Stimulated activated CD8-positive, alpha-beta memory T cell treated with anti-CD3 and anti-CD28 coated beads, Interleukin-12 subunit alpha, Interleukin-12 subunit beta, amount 100 ng/mL, for 1 hour (primary cell): ENCODE measurements around the gene HAP1.
"Not testable (repeated sequence)": the region's sequence is repeated elsewhere in the genome, so short reads cannot be mapped to it uniquely, and the experiment has no call there.

ENCODE experiments used
- DNase-seq: peaks from one replicate; pipeline ENCODE4 v3.0.0-alpha.2; 2020; ENCODE audit warnings: low read depth

HAP1 gene, protein sequence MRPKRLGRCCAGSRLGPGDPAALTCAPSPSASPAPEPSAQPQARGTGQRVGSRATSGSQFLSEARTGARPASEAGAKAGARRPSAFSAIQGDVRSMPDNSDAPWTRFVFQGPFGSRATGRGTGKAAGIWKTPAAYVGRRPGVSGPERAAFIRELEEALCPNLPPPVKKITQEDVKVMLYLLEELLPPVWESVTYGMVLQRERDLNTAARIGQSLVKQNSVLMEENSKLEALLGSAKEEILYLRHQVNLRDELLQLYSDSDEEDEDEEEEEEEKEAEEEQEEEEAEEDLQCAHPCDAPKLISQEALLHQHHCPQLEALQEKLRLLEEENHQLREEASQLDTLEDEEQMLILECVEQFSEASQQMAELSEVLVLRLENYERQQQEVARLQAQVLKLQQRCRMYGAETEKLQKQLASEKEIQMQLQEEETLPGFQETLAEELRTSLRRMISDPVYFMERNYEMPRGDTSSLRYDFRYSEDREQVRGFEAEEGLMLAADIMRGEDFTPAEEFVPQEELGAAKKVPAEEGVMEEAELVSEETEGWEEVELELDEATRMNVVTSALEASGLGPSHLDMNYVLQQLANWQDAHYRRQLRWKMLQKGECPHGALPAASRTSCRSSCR

DNA sequence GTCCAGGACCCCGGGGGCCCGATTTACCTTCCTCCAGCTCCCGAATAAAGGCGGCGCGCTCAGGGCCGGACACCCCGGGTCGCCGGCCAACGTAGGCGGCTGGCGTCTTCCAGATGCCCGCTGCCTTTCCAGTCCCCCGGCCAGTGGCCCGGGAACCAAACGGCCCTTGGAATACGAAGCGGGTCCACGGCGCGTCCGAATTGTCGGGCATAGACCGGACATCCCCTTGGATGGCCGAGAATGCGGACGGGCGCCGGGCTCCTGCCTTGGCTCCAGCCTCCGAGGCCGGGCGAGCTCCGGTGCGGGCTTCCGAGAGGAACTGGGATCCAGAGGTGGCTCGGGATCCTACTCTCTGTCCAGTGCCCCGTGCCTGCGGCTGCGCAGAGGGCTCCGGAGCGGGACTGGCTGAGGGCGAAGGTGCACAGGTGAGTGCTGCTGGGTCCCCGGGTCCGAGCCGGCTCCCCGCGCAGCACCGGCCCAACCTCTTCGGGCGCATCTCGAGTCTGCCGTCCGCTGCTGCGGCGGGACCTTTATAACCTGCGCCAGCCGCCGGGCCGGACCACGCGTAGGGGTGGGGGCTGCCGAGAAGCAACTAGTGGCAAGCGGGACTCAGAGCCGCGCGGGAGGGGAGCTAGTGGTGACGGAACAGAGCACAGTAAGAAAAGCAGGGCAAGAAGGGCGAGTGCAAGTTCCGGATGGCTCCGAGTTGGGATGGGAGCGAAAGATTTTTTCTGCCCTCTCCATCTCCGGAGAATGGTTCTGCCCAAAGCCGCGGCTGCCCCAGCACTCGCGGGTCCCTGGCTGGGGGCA, at the start of gene HAP1:
Gene HAP1 (minus strand): TSS at position 505 of the 810 bp plus-strand sequence. CDS start 9 bp downstream, at position 496.
- DNase-seq: no peak

DNA sequence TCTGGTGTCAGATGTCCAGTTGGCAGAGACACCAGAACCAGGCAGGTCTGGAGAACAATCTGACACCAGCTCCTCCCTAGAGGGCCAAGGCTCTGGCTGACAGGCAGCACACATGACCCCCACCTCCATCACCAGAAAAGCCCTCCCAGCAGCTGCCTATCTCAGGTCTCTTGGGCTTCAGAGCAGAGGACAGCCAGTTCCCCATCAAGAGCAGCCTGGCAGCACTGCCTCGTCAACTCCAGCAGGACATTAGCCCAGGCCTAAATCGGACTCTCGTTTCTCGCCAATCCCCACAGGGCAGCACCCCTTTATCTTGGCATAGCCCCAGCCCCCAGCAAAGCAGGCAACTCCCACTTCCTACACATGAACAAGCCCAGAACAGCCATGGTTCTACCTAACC, 47.7 kb upstream of the HAP1 start:
- no peak for DNase-seq

DNA sequence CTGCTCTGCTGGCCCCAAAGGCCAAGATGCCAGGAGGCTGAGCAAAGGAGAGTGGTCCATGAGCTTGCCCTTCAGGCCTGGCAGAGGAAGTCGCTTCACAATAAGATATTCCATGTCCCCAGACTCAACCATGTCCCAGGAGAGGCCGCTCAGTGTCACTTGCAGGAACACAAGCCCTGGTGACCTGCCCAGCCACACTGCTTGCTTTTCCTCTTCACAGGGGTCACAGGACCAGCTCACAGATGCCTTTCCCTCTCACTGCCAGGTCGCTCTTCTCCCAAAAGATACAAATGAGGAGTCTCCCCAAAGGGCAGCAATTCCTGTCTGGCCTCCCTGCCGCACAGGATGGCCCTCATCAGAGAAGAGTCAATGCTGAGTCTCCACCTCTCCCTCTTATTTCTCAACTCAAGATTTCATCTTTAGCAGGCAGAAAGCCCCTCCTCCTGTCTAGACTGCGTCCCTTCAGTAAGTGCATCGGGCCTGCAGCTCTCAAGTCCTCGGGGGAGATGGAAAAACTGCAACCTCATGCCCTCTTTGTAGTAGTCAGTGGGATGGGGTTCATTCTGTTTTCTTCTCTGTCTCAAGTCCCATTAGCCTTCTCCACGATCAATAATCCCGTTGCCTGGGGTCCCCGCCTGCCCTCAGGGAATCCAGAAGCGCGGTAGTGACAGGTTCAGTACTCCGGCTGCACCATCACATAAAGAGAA, 47.1 kb upstream of the HAP1 start:
- DNase-seq: no peak

DNA sequence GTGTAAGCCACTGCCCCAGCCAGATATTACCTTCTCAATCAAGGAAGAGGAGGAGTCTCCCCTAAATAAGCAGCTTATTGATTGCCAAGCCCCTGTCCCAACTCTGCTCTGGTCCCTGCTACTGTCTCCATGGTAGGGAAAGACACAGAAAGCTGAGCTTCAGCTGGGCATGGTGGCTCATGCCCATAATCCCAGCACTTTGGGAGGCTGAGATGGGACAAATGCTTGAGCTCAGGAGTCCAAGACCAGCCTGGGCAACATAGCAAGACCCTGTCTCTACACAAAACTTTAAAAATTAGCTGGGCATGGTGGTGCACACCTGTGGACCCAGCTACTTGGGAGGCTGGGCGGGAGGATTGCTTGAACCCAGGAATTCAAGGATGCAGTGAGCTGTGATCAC, 45.5 kb upstream of the HAP1 start:
- no peak for DNase-seq

DNA sequence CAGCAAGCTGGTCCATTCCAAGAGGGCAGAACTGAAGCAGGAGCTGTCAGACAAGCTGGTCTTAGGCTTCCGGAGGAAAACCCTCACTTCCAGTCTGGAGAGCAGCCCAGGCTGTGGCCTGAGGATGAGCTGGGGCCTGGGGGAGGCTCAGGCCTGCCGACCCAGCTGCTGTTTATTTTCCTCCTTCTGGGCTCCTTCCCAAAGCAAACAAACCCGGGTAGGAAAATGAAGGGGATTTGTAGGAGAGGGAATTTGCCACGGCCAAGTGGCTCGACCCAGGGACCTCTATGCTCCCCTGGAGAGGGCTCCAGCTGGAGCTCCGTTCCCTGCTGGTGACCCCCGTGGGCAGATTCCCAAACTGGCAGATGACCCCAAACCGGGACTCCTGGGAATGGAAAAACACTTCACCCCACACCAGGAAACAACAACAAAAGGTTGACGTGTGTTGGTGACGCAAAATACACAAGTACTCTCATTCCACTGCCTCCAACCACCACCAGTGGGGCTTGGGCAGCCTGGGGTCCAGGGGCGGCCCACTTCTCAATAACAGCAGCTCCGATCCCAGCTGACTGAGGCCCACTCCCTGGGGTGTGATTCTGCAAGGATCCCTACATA, 43.2 kb upstream of the HAP1 start:
- DNase-seq: no peak

DNA sequence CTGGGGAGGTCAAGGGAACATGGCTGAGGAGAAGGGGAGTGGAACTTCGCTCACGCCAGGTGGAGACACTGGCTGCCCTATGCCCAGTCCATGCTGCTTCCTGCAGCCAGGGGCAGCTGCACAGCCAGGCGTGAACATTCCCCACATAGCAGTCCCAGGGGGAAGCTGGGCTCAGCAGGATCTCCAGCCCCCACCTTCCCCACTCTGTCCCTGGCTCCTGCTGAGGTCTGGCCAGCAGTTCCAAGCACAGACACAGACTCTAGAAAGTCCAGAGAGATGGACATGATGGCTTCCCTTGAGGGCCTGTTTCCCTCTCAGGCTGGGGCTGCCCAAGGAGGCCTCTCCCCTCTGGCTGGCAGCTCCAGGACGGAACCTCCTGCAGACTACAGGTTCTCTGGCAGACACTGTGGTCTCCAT, 42.7 kb upstream of the HAP1 start:
- no peak for DNase-seq

DNA sequence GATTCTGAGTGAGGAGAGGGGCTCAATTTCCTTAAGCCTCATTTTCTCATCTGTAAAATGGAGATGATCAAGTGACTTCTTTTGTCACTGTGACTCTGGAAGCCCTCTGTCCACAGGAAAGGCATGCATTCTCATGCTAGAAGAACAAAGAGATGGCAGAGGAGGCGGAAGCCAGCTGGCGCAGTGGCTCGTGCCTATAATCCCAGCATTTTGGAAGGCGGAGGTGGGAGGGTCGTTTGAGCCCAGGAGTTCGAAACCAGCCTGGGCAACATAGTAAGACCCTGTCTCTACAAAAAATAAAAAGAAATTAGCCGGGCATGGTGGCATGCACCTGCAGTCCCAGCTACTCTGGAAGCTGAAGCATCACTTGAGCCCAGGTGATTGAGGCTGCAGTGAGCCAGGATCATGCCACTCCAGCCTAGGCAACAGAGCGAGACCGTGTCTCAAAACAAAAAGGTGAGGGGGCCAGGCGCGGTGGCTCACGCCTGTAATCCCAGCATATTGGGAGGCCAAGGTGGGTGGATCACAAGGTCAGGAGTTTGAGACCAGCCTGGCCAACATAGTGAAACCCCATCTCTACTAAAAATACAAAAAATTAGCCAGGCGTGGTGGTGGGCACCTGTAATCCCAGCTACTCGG, 41.9 kb upstream of the HAP1 start:
- not testable (repeated sequence) for DNase-seq

DNA sequence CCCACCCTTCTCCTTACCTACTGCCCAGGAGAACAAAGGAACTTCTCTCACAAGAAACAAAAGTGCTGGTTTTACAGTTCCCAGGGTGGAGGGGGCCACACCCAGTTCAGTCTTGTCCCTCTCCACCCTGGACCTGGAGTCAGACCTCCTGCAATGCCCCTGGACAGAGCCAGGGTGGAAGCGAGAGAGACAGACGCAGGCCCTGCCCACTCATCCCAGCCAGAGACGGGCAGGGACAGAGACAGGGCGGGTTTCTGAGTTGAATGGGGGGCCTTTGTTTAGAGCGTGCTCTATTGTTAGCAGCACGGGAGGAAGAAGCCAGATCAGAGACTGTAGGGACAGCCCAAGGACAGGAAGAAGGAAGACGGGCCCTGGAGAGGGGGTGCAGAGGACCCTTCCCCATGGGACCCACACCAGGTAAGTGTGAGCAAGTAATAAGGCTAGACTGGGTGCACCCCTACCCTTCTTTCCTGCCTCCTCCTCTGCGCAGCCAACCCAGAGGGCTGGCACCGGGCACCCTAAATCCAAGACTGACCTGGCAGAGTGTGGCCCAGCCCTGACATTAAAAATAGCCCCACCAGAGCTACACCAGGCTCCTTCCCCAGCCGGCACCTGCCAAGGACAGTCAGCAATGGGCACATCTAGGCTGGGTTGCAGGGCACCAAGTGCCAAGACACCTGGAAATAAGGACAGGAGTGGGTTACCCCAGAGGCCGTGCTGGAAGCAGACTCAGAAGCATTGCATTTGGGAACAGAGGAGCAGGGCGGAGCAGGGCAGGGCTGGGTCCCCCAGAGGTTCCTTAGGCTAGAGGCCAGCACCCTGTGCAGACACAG, 41.2 kb upstream of the HAP1 start:
- DNase-seq: no peak

DNA sequence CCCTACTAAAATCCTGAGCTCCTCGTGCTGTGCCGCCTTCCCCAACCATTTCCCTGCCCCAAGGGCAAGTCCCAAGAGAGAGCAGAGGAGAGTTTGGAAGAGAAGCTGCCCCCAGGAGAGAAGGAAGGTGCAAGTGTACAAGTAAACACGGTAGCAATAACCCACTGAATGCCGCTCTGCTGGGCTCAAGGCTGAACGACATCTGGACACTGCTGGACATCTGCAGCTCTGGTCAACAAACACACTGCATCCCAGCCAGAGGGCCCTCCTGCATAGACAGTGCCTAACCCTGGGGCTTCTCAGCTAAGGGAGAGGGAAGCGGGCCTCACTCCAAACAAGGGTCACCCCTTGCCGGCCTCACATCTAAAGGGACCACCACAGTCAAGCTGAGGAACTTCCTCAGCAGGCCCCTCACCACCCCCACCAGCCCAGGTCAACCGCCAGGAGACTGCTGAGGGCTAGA, 39.3 kb upstream of the HAP1 start:
- DNase-seq: no peak

DNA sequence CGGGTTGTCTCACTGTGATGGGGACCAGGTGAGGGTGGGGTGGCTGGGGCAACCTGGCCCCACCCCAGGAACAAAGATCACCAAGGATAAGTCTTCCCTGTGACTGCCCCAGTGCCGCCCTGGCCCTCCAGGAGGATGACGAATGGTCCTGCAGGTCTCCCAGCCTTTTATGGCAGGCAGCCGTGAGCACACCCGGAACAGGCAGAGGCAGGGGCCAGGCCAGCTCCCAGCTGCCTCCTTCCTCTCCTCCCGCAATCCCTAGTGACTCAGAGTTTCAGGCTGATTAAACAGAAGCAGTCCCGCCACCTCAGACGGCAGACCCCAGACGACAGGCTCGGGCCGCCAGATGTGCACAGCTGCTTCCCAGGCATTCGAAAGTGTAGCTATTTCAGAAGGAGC, 38.7 kb upstream of the HAP1 start:
- DNase-seq: no peak

DNA sequence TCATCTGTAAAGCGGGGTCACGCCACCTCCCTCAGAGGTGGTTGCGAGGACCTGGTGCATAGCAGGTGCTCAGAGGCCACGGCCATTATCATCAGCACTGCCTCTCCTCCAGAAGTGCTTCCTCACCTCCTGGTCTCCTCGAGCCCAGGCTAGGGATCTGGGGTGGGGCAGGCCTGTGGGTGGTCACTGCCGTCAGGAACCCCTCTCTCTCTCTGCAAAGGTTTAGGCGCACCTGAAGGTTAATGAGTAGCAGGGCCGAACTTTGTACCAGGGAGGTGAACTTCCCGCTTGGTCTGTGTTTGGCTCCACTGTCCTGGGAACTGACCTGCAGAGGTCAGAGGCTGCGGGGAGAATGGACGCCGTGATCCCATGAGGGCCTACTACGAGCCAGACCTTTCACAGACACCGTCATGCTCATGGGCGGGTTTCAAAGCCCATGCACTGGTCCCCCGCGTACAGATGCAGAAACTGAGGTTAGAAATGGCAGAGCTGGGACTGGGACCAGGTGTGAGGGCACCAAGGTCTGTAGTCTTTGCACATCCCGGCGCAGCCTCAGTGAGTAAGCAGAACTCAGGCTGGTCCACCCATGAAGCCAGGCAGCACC, 38.2 kb upstream of the HAP1 start:
- no peak for DNase-seq

DNA sequence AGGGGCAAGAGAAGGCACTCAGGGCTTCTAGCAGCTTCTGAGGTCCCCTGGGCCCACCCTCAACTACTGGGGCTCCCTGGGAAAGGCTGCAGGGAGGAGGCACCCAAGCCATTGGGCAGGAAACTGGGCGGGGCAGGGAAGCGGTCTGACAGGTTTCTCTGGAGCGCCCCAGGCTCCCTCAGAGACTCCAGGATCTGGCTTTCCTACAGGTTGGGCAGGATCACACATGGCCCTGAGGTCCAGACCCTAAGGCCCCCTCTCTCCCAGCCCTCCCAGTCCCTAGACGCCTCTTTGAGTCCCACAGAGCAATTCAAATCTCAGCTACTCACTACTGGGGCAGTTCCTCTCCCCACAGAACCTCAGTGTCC, 37.8 kb upstream of the HAP1 start:
- DNase-seq: no peak

DNA sequence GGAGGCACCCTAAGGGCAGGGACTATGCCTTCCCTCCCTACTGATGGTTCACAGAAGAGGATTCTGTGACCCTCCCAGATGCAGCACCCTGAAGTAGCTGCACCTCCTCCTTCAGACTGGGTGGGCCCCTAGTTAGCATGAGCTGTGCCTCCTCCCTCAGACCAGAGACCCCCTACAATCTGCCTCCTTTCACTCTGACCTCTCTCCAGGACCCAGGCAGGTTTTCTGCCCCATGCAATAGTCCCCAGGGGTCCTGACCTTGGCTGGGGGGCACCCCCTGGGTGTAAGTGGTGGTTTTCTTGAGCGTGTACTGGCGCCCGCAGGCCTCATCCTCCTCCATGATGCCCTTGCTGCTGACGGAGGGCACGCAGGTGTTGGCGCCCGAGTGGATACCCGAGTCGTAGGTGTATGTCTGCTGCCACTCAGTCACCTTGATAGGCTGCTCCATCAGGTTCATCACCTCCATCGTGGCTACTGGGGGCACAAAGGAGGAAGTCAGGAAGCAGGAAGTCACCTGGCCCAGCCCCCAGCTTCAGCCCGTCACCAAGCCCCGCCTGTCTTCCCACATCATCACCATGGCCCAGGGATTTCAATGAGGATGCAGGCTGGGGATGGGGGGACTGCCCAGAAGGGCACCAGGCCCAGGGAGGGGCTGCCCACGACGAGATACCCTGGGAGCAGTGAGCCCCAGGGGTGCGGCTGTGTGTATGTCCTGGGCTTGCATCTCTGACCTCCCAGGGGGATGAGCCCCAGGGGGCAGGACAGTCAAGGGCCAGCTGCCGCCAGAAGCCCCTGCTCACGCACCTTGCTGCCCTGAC, 37.2 kb upstream of the HAP1 start:
- no peak for DNase-seq

DNA sequence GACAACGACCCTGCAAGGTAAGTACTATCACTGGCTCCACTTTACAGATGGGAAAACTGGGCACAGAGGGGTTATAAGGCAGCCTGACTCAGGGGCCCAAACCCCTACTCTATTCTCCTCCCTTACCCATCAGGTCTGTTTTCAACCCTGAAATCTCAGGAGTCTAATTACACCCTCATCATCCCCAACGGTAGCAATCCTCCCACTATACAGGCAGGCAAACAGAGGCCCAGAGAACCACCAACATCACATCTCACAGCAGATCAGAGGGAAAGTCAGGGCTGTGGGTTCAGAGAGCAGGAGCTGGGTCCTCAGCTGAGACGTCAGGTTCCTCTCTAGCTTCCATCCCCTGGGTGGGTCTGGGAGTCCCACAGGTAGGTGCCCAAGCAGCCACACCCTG, 35.5 kb upstream of the HAP1 start:
- no peak for DNase-seq

DNA sequence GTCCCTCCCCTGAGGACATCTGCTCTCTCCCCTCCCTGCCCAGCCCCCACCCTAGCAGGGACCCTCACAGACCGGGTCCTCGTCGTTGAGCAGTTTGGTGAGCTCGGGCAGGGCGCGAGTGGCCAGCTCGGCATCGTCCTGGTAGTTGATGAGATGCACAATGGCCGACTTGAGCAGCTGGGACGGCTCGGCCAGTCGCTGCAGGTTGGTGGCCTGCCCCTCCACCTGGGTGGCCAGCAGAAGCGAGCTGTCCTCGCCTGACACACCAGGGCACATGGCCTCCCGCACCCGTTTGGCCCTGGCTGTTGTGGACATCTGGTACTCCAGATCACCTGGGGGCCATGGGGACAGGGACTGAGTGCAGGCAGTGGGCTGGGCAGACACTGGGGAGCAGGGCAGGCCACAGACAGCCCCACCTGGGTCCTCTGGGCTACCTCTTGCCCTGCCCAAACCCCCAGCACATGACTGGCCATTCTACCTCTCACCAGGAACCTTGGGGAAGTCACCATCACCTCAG, 35.0 kb upstream of the HAP1 start:
- DNase-seq: no peak

DNA sequence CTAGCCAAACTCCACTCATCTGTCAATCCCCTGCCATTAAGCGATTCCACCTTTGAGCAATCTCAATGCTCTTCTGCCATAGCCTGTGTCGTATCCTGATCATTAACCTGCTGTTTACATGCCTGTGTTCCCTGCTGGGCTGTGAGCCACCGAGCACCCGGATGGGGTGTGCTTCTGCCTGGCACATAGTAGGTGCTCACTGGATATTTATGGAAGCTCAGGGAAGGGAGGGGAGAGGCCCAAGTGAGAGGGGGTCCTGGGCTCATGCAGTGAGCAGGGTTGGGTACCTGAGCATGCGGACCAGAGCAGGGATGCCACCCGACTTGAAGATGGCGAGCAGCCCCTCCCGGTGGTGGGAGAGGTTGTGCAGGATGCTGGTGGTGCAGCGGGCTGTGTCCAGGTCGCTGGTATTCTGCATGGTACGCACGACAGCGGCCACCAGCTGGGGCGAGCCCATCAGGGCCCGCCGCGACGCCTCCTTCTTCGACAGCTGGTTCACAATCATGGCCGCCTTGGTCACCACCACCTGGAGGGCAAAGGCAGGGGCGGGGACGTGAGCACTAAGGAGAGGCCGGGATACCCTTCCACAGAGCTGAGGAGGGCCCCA, 34.3 kb upstream of the HAP1 start:
- no peak for DNase-seq

DNA sequence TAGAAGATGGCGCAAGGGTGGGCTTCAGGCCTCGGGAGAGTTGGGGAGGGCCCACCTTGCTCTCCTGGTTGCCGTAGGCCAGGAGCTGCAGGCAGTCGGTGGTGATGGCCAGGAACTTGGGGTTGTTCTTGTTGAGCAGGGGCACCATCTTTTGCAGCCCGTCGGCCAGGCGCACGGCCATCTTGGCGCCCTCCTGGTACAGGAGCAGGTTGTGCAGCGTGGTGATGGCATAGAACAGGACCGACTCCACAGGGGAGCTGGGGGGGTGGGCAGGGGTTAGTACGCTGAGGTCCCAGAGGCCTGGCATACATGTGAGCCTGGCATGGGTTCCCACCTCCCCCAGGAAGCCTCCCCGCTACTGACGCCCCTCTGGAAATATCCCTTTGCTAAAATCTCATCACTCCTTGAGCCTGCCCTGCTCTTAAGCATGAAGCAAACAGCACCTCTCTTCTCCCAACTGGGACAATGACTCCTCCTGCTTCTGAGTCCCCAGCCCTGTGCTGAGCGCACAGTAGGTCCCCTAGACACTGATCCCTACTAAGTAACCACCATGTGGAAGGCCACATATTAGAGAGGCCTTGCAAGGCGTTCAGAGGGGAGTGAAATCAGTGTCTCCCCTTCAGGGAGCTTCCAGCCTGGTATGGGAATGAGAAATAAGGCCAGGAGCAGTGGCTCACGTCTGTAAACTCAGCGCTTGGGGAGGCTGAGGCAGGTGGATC, 33.0 kb upstream of the HAP1 start:
- no peak for DNase-seq

DNA sequence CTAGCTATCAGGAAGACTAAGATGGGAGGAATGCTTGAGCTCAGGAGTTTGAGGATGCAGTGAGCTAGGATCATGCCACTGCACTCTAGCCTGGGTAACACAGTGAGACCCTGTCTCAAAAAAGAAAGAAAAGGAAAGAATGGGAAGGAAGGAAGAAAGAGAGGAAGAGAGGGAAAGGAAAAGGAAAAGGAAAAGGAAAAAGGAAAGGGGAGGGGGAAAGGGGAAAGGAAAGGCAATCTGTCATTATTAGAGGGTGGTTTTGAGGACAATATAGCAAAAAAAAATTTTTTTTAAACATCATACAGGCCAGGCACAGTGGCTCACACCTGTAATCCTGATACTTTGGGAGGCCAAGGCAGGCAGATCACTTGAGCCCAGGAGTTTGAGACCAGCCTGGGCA, 31.7 kb upstream of the HAP1 start:
- DNase-seq: no peak
